OCI-LY1 (cell line): ENCODE results near the gene ADGRV1.

Source experiments
- EZH2 ChIP-seq: fragments of 200-600 bp; sonication (generic), shearing (Covaris generic); IDR thresholded peaks from 2 replicates; pipeline ENCODE4 v1.8.0; 2017; ENCODE audit warnings: borderline replicate concordance, mixed run types, mild to moderate bottlenecking, antibody characterized with exemption, low read length, moderate library complexity, mixed read lengths
- TF ChIP-seq, protein P1 (sequence below): fragments of 200-600 bp; sonication (generic), shearing (Covaris generic); IDR thresholded peaks from 2 replicates; pipeline ENCODE4 v1.5.1; 2017; ENCODE audit warnings: mild to moderate bottlenecking, antibody characterized with exemption, low read length, moderate library complexity, mixed read lengths

DNA sequence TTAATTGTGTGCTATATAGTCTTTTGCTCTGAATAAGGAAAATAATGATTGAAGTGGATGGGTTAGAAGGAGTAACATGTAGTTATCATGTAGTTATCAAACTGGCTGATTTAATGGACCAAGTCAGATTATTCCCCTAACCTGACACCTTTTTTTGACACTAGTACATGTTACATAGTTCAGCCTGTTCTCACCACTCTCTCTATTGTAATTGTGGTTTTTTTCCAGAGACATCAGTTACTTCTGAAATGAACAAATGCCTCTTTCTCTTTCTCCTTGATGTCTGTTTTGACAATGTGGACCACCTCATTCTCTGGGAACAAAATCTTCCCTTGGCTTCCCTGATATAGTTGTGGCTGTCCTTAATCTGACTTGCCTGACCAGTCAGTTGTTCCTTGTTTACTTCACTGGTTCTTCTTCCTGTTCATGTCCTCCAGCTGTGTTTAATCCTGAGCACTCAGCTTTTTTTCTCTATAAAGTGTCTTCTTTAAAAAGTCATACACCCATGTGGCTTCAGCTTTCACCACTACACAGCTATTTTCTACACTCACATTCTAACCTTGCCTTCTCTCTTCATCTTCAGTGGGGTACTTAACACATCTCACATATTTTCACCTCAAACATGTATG lies 581.1 kb downstream of the ADGRV1 start:
- TF ChIP-seq, protein P1, sequence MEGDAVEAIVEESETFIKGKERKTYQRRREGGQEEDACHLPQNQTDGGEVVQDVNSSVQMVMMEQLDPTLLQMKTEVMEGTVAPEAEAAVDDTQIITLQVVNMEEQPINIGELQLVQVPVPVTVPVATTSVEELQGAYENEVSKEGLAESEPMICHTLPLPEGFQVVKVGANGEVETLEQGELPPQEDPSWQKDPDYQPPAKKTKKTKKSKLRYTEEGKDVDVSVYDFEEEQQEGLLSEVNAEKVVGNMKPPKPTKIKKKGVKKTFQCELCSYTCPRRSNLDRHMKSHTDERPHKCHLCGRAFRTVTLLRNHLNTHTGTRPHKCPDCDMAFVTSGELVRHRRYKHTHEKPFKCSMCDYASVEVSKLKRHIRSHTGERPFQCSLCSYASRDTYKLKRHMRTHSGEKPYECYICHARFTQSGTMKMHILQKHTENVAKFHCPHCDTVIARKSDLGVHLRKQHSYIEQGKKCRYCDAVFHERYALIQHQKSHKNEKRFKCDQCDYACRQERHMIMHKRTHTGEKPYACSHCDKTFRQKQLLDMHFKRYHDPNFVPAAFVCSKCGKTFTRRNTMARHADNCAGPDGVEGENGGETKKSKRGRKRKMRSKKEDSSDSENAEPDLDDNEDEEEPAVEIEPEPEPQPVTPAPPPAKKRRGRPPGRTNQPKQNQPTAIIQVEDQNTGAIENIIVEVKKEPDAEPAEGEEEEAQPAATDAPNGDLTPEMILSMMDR: no peak
- TF ChIP-seq EZH2: no peak
